Osteocyte (in vitro differentiated cells): ENCODE data around the gene GAS7. TPM values are rescaled to one million over a fixed set of nuclear protein-coding genes. Genes with fewer than 3 reads are reported as not detected.
A peak's percentile ranks its signal among the peaks of the same experiment; 100 is the strongest.

Experiments
- DNase-seq: peaks from one replicate; pipeline ENCODE4 v3.0.0; 2021; ENCODE audit warnings: mixed read lengths; ENCODE audit not compliant: unreplicated experiment; ENCODE audit errors: extremely low spot score
- H3K27ac Mint-ChIP-seq: one replicate; pipeline ENCODE4 v1.8.0; 2021; ENCODE audit warnings: mild to moderate bottlenecking, mixed read lengths; ENCODE audit not compliant: unreplicated experiment
- H3K27me3 Mint-ChIP-seq: one replicate; pipeline ENCODE4 v1.8.0; 2021; ENCODE audit warnings: mixed read lengths; ENCODE audit not compliant: unreplicated experiment
- H3K36me3 Mint-ChIP-seq: one replicate; pipeline ENCODE4 v1.8.0; 2021; ENCODE audit warnings: mixed read lengths; ENCODE audit not compliant: unreplicated experiment
- H3K4me1 Mint-ChIP-seq: one replicate; pipeline ENCODE4 v1.8.0; 2021; ENCODE audit warnings: mixed read lengths; ENCODE audit not compliant: unreplicated experiment
- H3K4me3 Mint-ChIP-seq: one replicate; pipeline ENCODE4 v1.8.0; 2021; ENCODE audit warnings: mild to moderate bottlenecking, moderate library complexity, mixed read lengths; ENCODE audit not compliant: unreplicated experiment
- H3K9me3 Mint-ChIP-seq: one replicate; pipeline ENCODE4 v1.8.0; 2021; ENCODE audit warnings: mixed read lengths; ENCODE audit not compliant: unreplicated experiment
- total RNA-seq: library from RNA; stranded (reverse); gene quantifications from 2 replicates; pipeline ENCODE4 v1.2.1, GENCODE V29; 2021
- TF ChIP-seq, protein P1 (sequence below): fragments of 200-600 bp; sonication (generic); IDR thresholded peaks from 2 replicates; pipeline ENCODE4 v1.5.0; 2021; ENCODE audit warnings: antibody characterized with exemption, mild to moderate bottlenecking, moderate library complexity

Gene GAS7
- total RNA-seq, 1 donor from 2014 or later = 18.1 TPM

DNA sequence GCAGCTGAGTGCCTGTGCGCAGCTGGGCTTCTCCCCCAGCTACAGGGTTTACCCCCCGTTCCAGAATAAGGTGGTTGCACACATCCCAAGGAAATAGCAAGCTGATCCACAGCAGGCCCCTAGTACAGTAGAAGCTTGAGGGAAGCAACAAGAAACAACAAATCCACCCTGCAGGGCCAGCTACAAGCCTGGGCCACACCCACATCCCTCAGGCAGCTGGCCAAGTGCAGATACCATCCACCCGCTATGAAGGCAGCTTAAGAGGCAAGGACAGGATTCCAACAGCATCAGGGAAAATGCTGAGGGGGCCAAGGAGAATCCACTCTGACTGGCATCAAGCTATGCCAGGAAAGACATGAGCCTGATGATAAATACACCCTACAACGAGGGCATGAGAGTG is 226.4 kb downstream of the GAS7 start:
- TF ChIP-seq, protein P1, sequence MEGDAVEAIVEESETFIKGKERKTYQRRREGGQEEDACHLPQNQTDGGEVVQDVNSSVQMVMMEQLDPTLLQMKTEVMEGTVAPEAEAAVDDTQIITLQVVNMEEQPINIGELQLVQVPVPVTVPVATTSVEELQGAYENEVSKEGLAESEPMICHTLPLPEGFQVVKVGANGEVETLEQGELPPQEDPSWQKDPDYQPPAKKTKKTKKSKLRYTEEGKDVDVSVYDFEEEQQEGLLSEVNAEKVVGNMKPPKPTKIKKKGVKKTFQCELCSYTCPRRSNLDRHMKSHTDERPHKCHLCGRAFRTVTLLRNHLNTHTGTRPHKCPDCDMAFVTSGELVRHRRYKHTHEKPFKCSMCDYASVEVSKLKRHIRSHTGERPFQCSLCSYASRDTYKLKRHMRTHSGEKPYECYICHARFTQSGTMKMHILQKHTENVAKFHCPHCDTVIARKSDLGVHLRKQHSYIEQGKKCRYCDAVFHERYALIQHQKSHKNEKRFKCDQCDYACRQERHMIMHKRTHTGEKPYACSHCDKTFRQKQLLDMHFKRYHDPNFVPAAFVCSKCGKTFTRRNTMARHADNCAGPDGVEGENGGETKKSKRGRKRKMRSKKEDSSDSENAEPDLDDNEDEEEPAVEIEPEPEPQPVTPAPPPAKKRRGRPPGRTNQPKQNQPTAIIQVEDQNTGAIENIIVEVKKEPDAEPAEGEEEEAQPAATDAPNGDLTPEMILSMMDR = no peak
- Mint-ChIP-seq H3K27me3 (peaks cover 12% of the 10 kb centered on the region), H3K4me1 (peaks cover 25% of the 10 kb centered on the region), H3K9me3 (no peaks in the 10 kb centered on the region), H3K36me3 (no peaks in the 10 kb centered on the region), H3K4me3 (no peak overlapping the region), H3K27ac (no peak overlapping the region)
- no peak for DNase-seq

GRCh38 chr17:9969301-9969935 is 229.0 kb downstream of the GAS7 start:
- TF ChIP-seq, protein P1 = no peak
- Mint-ChIP-seq H3K27ac (no peak overlapping the region), H3K9me3 (no peaks in the 10 kb centered on the region), H3K4me3 (no peak overlapping the region), H3K36me3 (no peaks in the 10 kb centered on the region), H3K27me3 (peaks cover 9% of the 10 kb centered on the region), H3K4me1 (peaks cover 25% of the 10 kb centered on the region)
- DNase-seq = no peak

DNA sequence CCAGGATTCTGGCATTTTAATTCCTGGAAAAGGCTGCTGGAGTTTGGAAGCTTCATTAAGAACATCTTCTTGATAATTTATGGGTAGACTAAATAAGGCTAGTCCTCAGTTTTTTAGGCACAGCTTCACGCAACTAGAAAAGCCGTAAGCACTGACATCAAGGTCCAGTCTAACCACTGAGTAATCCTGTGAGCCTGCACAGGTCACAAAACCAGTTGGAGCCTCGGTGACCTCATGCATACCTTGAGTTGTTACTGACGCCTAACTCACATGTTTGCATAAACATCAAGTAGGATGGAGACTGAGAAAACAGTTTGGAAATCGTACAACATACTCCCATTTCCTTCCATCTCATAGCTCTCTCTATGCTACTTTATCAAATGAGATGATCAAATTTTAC is 229.5 kb downstream of the GAS7 start:
- Mint-ChIP-seq H3K27ac (no peak overlapping the region), H3K27me3 (peaks cover 9% of the 10 kb centered on the region), H3K4me1 (peaks cover 19% of the 10 kb centered on the region), H3K36me3 (no peaks in the 10 kb centered on the region), H3K4me3 (no peak overlapping the region), H3K9me3 (no peaks in the 10 kb centered on the region)
- DNase-seq = no peak
- TF ChIP-seq, protein P1 = no peak

- Mint-ChIP-seq H3K27me3 (peaks cover 14% of the 10 kb centered on the region), H3K9me3 (no peaks in the 10 kb centered on the region), H3K4me1 (peaks cover 15% of the 10 kb centered on the region), H3K27ac (no peak overlapping the region), H3K36me3 (no peaks in the 10 kb centered on the region), H3K4me3 (no peak overlapping the region)
- no peak for DNase-seq
- TF ChIP-seq, protein P1 = no peak
Observed at GRCh38 chr17:9968008-9968407, 230.4 kb downstream of the GAS7 start.

DNA sequence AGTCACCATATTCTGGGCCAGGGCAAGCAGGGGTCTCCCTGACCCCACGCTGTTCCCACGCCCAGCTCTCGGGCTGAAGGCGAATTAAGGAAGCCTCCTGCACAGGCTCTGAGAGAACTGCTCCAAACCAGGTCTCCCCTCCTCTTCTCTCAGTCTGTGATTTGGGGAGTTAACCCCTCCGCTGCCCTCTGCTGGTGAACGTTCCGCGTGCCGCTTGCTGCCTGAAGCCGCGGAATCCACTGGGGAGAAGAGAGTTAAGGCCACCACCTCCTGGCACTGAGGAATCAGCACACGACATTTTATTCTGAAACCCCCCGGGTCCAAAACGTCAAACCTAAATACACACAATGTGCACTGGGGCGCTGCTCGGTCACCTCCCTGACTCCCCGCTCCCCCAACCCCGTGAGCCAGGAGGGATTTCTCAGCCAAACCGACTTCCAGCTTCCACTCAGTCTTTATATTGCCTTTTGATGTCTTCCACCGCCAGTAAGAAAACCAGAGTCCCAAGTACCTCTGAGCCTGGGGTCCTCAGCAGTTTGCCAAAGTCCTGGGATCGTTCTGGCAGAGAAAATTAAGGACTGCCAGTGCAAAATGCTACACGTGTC is 238.9 kb downstream of the GAS7 start:
- no peak overlapping the region for H3K27ac Mint-ChIP-seq
- H3K4me3 Mint-ChIP-seq = no peak overlapping the region
- H3K36me3 Mint-ChIP-seq = no peaks in the 10 kb centered on the region
- DNase-seq = no peak
- peaks cover 24% of the 10 kb centered on the region for H3K27me3 Mint-ChIP-seq
- H3K9me3 Mint-ChIP-seq = no peaks in the 10 kb centered on the region
- TF ChIP-seq, protein P1 = peak; percentile 65
- peaks cover 10% of the 10 kb centered on the region for H3K4me1 Mint-ChIP-seq
